ENCODE results near the gene APOBEC3C. TPM values are rescaled to one million over a fixed set of nuclear protein-coding genes. Genes with fewer than 3 reads are reported as not detected.

The APOBEC3C gene
- 7.6 and 14.0 TPM in 2 replicates for total RNA-seq

GRCh38 chr22:39013942-39014722 is at the start of gene APOBEC3C:
Gene APOBEC3C (plus strand): TSS chr22:39014257. CDS start chr22:39014363, 106 bp downstream.

GRCh38 chr22:38981992-38982927 is 31.8 kb upstream of the APOBEC3C start, which contains the start of gene APOBEC3B:
Gene APOBEC3B (plus strand): TSS chr22:38982347. CDS start chr22:38982454, 107 bp downstream.

GRCh38 chr22:39040538-39041296 is 26.7 kb downstream of the APOBEC3C start, which contains the start of gene APOBEC3F:
Gene APOBEC3F (plus strand): TSS chr22:39040864. CDS start chr22:39040961, 97 bp downstream.

Other genes with a start within 250 kb of the APOBEC3C start
- 12.0 and 16.2 TPM in 2 replicates for gene DNAL4, start 220.1 kb upstream of the APOBEC3C start, total RNA-seq
- gene NPTXR, start 170.2 kb upstream of the APOBEC3C start, total RNA-seq = 0.26 and 1.1 TPM in 2 replicates
- gene CBX6, start 142.0 kb upstream of the APOBEC3C start, total RNA-seq = 28.5 and 32.8 TPM in 2 replicates
- not detected in 2 replicates for gene APOBEC3A, start 56.6 kb upstream of the APOBEC3C start, total RNA-seq
- 0.09 and 0.79 TPM in 2 replicates for gene APOBEC3B, start 31.9 kb upstream of the APOBEC3C start, total RNA-seq
- 1.6 and 2.7 TPM in 2 replicates for gene APOBEC3D, start 6.9 kb downstream of the APOBEC3C start, total RNA-seq
- 6.1 and 11.8 TPM in 2 replicates for gene APOBEC3F, start 26.6 kb downstream of the APOBEC3C start, total RNA-seq
- gene APOBEC3G, start 63.0 kb downstream of the APOBEC3C start, total RNA-seq = 11.7 and 21.6 TPM in 2 replicates
- gene APOBEC3H, start 83.0 kb downstream of the APOBEC3C start, total RNA-seq = 0.34 and 0.63 TPM in 2 replicates
- gene CBX7, start 138.4 kb downstream of the APOBEC3C start, total RNA-seq = 5.8 and 6.2 TPM in 2 replicates
- 0.16 and 0.43 TPM in 2 replicates for gene PDGFB, start 230.7 kb downstream of the APOBEC3C start, total RNA-seq